Dermis blood vessel endothelial cell (primary cell): Measurements from ENCODE around the gene MDK. TPM values are rescaled to one million over a fixed set of nuclear protein-coding genes. Genes with fewer than 3 reads are reported as not detected.

Experiments used
- DNase-seq: peaks from one replicate; pipeline ENCODE4 v3.0.0; 2010
- total RNA-seq: library from RNA; depleted of rRNA; stranded (reverse); fragments of >200 nt; gene quantifications from 2 replicates; pipeline ENCODE4 v1.2.3, GENCODE V29; 2014

The MDK gene
- total RNA-seq, 1 donor from 2014 or later = 59.6 TPM

DNA sequence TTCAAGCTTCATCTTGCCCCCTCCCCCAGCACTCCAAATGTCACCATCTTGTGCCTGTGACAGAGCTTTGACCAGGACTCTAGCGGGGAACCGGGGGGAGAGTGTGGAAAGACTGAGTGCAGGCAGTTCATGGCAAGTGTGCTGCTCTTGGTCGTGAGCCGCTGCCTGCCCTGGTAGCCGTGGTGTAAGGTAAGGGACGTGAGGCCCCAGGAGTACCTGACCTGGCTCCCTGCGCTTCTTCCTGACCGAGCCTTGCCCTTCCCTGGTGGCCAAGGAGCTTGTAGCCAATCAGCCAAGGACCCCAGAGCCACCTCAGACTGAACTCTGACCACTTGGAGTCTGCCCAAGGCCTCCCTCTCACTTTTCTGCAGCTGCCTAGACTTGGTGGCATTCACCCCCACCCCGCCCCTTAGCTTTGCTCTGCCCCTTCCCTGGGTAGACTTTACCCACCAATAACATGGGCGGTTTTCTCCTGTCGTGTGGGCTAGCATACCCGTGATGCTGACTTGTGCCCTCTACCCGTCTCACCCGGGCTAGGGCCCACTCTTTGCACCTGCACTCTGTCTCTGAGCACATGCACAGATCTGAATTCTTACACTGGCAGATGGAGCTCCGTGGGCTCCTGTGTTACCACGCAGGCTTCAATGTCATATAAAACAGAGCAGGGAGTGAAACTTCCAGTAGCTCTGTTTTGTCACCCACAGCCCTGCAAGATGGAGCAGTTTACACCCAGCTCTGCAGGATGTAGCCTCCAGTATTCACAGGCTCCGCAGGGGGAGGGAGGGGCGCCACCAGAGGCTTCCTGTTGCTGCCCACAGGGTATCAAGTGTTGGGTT, 32.7 kb upstream of the MDK start:
- DNase-seq = no peak

- no peak for DNase-seq
Observed at GRCh38 chr11:46350695-46351094, 30.8 kb upstream of the MDK start.

DNA sequence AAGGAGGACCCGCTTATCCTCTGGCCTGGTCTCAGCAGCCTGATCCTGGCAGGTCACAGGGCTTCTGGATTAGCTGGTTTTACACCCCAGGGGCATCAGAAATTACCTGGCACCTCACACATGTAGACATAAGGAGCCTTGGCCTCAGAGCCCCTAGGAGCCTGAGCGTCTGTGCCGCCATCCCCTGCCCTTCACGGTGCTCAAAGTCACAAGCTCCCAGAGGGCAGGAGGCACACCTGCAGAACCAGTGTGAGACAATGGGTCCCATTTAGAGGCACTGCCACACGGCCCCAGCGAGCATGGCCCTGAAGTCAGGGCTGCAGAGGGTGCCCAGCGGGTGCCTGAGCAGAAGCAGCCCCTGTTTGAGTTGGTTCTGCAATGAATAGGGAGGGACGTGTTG, 30.3 kb upstream of the MDK start:
- DNase-seq = no peak

DNA sequence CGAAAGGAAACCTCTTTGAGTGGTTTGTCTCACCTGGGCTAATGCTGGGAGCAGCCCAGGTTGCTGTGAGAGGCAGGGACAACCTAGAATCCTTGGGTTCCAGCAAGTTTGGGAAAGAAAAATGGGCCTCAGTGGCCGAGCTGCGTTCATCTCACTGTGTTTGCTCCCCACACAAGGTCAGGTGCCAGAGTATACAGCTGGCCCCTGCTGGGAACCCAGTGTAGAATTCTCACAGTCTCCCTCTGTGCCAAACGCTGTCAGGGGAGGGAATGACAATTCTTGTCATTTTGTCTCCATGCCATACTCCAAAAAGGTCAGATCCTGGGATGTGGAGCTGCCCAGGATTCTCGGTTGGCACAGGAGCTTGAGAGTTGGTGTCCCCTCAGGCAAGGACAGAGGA, 29.9 kb upstream of the MDK start:
- DNase-seq = no peak

- DNase-seq = peak; percentile 72
Observed at GRCh38 chr11:46352063-46352841, 29.2 kb upstream of the MDK start.

- no peak for DNase-seq
Observed at GRCh38 chr11:46353698-46354097, 27.8 kb upstream of the MDK start.

- no peak for DNase-seq
Observed at GRCh38 chr11:46356924-46357482, 24.5 kb upstream of the MDK start.

GRCh38 chr11:46357483-46357936, 24.0 kb upstream of the MDK start:
- DNase-seq = no peak

- no peak for DNase-seq
Observed at GRCh38 chr11:46359953-46360352, 21.5 kb upstream of the MDK start.

GRCh38 chr11:46360878-46361277, 20.6 kb upstream of the MDK start:
- no peak for DNase-seq

GRCh38 chr11:46361283-46362155, 19.9 kb upstream of the MDK start:
- DNase-seq = peak; percentile 74

DNA sequence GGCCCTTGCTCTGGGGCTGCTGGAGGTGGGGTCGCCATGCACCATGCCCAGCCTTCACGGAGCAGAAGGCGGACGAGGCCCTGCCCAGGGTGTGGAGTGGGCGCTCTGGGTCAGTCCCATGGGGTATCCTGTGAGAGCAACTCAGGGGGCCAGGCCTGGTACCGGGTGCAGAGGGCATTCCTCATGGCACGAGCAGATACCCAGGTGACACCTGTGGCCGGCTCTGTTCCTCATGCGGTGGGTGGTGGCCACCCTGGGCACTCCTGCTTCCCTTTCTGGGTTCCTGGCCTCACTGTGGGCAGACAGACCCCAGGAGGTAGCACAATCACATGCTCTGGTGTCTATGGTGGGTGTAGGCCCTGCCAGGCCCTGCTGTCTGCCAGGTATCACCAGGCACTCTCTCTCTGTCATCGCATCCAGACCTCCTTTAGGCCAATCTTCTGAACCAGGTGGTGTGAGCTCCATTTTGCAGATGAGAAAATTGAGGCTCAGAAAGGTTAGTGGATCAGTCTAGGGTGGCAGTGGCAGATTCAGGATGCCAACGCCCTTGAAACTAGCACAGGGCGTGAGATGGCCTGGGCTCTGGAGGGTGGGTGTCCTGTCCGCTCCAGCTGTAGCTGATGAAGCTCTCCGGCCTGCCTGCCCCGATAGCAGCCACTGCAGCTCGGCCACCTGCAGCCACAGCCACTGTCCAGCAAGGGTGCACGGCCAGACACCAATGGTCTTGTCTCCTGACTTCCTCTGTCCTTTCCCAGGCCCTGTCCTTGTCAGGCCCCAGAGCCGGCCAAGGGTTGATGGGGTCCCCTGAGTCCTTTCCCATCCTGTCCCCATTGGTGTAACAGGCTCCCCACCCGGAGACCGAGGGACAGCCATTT, 19.1 kb upstream of the MDK start:
- DNase-seq = no peak

GRCh38 chr11:46363031-46363407, 18.4 kb upstream of the MDK start:
- peak; percentile 93 for DNase-seq

DNA sequence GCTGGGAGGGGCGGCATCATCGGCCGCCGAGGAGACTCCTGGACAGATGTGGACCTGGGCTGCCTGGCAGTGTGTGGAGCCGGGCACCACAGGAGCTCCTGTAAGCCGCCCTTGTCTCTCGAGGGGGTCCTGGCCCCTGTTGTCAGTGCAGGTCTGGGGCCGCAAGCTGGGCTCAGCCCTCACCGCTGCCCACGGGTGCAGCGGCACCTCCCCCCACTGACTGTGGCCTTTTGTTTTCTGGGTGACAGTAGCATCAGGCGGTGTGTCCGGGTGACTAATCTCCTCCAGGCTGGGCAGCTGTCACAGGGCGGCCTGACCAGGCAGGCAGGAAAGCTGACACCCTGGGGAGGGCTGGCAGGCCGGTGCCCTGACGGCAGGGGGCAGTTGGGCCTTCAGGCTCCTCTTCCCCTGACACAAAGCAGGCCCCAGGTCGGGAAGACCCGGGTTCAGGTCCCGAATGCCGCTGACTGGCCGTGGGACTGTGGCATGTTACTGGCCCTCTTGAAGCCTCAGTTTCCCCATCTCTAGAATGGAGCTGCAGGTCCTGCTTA, 17.9 kb upstream of the MDK start:
- peak; percentile 86 for DNase-seq

DNA sequence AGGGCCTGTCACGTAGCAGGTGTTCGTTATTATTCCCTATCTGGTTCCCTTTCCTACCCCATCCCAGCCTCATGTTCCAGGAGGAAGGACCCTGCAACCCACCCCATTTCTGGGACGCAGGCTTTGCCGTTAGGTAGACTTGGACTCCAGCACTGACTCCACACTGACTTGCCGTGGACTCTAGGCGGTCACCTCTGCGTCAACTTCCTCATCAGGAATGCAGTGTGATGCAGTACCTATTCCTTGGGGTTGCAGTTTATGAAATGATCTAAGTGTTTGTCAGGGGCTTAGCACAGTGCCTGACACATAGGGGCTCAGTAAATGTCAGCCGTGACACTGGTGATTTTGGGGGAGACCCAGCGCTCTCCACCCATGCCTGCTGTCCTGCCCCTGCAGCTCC, 17.4 kb upstream of the MDK start:
- DNase-seq = no peak

DNA sequence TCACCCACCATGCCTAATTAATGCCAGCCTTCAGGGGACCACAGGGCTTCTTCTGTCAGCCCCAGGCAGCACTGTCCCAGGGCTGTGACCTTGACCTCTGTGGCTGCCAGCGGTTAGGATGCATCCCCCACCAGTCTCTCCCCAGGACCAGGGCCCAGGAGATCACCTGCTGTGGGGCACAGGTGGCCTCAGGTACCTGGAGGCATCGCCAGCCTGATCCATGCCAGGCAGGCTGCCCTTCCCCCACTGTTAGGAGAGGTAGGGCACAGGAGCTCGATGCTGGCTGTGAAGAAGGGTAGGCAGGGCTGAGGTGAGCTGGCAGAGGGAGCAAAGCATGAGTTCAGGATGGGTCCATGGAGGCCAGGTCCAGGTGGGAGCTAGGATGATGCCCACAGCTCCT, 16.7 kb upstream of the MDK start:
- DNase-seq = no peak

GRCh38 chr11:46366260-46366659, 15.2 kb upstream of the MDK start:
- no peak for DNase-seq

- DNase-seq = no peak
Observed at GRCh38 chr11:46366661-46367161, 14.8 kb upstream of the MDK start.

DNA sequence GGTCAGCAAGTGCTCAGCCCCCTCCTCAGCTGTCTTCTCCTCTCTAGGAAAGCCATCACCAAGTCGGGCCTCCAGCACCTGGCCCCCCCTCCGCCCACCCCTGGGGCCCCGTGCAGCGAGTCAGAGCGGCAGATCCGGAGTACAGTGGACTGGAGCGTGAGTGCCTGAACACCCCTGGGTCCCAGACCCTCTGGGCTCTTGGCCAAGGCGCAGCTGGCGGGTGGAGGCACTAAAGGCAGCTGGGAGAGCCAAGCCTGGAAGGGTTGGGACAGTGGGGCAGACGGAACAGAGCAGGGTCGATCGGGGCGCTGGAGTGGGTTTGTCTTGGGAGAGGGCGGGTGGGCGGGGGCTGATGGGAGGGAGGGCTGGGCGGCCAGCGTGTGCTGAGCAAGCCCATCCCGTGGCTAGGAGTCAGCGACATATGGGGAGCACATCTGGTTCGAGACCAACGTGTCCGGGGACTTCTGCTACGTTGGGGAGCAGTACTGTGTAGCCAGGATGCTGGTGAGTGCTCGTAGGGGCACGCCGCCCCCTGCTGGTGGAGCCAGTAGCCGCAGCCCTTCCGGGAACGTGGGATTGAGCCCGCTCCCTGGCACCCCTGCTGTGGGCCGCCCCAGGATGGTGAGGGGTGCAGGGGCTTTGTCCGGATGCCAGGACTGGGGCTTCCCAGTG, 14.1 kb upstream of the MDK start:
- DNase-seq = peak; percentile 78

DNA sequence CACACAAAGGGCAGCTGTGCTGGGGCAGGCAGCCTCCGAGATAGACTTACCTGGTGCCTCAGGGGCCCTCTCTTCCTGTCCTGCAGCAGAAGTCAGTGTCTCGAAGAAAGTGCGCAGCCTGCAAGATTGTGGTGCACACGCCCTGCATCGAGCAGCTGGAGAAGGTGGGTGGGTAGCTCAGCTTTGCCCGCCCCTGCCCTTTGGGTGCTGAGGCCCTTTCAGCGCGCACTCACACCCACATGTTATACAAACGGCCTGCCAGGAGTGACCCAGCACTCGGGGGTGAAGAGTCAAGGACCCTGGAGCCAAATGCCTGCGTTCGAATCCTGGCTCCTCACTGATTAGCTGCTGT, 13.6 kb upstream of the MDK start:
- no peak for DNase-seq
